ENCODE data around the gene ERICH6. TPM values are rescaled to one million over a fixed set of nuclear protein-coding genes. Genes with fewer than 3 reads are reported as not detected.
A peak's percentile ranks its signal among the peaks of the same experiment; 100 is the strongest.

ERICH6 gene
- total RNA-seq, 1 donor from 2014 or later, result 0.31 TPM

DNA sequence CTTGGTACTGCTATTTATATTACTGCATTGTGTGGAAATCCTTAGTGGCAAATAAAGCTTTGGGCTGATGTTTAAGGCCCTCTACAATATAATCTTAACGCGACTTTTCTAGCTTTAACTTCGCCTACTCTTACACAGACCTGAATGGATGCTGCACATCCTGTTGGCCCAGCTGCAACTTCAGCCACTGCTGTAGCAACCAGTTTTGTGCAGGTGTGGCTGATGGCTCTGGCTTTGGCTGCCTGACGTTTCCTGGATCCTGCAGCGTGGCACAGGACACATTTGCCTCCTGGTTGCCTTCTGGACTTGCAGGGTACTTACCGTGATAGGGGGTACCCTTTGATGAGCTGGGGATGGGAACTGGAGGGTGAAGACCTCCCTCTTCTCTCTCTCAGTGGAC, 20.2 kb upstream of the ERICH6 start:
- Mint-ChIP-seq H3K9me3 (ENCODE audit: unreplicated experiment) (no peaks in the 10 kb centered on the region), H3K4me1 (ENCODE audit: unreplicated experiment) (peaks cover 17% of the 10 kb centered on the region), H3K4me3 (ENCODE audit: unreplicated experiment) (no peak overlapping the region), H3K27me3 (ENCODE audit: unreplicated experiment) (peaks cover 8% of the 10 kb centered on the region), H3K36me3 (ENCODE audit: low read depth, unreplicated experiment) (no peaks in the 10 kb centered on the region), H3K27ac (ENCODE audit: unreplicated experiment) (no peak overlapping the region)
- TF ChIP-seq, protein P1, sequence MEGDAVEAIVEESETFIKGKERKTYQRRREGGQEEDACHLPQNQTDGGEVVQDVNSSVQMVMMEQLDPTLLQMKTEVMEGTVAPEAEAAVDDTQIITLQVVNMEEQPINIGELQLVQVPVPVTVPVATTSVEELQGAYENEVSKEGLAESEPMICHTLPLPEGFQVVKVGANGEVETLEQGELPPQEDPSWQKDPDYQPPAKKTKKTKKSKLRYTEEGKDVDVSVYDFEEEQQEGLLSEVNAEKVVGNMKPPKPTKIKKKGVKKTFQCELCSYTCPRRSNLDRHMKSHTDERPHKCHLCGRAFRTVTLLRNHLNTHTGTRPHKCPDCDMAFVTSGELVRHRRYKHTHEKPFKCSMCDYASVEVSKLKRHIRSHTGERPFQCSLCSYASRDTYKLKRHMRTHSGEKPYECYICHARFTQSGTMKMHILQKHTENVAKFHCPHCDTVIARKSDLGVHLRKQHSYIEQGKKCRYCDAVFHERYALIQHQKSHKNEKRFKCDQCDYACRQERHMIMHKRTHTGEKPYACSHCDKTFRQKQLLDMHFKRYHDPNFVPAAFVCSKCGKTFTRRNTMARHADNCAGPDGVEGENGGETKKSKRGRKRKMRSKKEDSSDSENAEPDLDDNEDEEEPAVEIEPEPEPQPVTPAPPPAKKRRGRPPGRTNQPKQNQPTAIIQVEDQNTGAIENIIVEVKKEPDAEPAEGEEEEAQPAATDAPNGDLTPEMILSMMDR (IDR thresholded peaks at IDR 0.05; ENCODE audit: unreplicated experiment), result no peak
- DNase-seq (ENCODE audit: low spot score), result no peak

DNA sequence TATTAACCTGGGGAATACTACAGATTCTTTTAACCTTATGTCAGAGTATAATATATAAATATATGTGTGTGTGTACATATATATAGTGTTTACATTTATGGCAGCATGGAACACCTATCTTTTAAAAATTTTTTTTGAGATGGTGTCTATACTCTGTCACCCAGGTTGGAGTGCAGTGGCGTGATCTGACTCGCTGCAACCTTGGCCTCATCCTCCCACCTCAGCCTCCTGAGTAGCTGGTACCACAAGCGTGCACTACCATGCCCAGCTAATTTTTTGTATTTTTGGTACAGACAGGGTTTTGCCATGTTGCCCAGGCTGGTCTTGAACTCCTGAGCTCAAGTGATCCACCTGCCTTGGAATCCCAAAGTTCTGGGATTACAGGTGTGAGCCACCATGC, 18.5 kb upstream of the ERICH6 start:
- H3K4me1 Mint-ChIP-seq (ENCODE audit: unreplicated experiment), result peaks cover 17% of the 10 kb centered on the region
- no peaks in the 10 kb centered on the region for H3K36me3 Mint-ChIP-seq (ENCODE audit: low read depth, unreplicated experiment)

DNA sequence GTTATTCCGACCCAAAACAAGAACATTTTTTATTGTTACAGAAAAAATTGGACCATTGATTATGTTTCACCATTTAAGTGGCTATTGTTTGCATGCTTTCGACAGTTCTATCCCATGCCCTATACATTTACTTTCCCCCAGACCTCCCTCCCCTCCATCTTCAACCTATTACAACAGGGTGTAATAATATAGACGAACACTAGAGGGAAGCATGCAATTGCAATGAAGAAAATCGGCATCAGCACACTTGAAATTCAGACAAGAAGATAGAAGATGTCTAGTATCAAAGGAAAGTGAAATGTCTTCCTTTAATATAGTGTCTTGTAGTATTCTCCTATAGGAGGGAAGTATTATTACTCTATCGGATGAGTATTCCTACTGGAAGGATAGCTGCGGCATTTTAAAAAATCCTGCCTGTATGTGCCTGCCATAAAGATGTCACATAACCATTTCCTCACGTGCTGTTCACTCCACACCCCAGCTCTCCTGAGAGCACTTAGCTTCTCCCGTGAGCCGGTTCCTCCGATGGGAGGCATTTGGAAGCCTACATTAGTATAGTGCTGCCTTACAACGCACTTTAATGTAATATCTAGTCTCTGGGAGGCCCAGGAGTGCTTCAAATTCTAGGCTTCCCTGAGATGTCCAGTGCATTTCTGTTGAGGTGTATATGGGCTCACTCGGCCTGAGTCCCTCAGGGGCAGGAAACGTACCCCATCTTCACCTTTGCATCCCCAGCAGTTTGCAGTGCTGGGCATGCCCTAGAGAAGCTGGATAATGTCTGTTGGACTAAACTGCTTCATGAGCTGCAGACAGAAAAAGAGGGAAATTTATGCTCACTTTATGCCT, 17.8 kb upstream of the ERICH6 start:
- no peak overlapping the region for H3K27ac Mint-ChIP-seq (ENCODE audit: unreplicated experiment)

More for the DNA sequence above, 18.5 kb upstream of the ERICH6 start:
- no peak overlapping the region for H3K27ac Mint-ChIP-seq (ENCODE audit: unreplicated experiment)
- H3K27me3 Mint-ChIP-seq (ENCODE audit: unreplicated experiment), result peaks cover 8% of the 10 kb centered on the region
- DNase-seq (ENCODE audit: low spot score), result no peak
- no peak overlapping the region for H3K4me3 Mint-ChIP-seq (ENCODE audit: unreplicated experiment)
- no peaks in the 10 kb centered on the region for H3K9me3 Mint-ChIP-seq (ENCODE audit: unreplicated experiment)
- TF ChIP-seq, protein P1 (IDR thresholded peaks at IDR 0.05; ENCODE audit: unreplicated experiment), result no peak

DNA sequence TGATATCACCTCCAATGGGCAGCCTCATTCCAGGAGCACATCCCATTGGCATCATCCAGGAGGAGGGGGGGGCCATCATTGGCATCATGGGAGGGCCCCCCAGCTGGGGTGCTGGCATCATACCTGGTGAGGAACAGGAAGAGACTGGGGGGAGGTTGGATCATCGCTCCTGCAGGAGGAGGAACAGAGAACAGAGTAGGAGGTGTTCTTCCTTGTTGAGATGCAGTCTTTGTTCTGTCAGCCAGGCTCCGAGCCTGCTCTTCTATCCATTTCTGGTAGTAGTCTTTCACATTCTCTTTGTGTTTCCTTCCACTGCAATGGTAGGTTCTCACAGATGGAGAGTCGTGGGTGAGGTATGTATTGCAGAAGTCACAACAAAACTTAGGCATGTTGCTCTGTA, 16.7 kb upstream of the ERICH6 start:
- H3K4me1 Mint-ChIP-seq (ENCODE audit: unreplicated experiment), result peaks cover 13% of the 10 kb centered on the region
- H3K9me3 Mint-ChIP-seq (ENCODE audit: unreplicated experiment), result no peaks in the 10 kb centered on the region
- peaks cover 4% of the 10 kb centered on the region for H3K27me3 Mint-ChIP-seq (ENCODE audit: unreplicated experiment)
- no peak overlapping the region for H3K4me3 Mint-ChIP-seq (ENCODE audit: unreplicated experiment)
- TF ChIP-seq, protein P1 (IDR thresholded peaks at IDR 0.05; ENCODE audit: unreplicated experiment), result no peak
- no peak for DNase-seq (ENCODE audit: low spot score)
- no peaks in the 10 kb centered on the region for H3K36me3 Mint-ChIP-seq (ENCODE audit: low read depth, unreplicated experiment)
- H3K27ac Mint-ChIP-seq (ENCODE audit: unreplicated experiment), result no peak overlapping the region

More for the DNA sequence above, 17.8 kb upstream of the ERICH6 start:
- Mint-ChIP-seq H3K4me3 (ENCODE audit: unreplicated experiment) (no peak overlapping the region), H3K4me1 (ENCODE audit: unreplicated experiment) (peaks cover 14% of the 10 kb centered on the region), H3K9me3 (ENCODE audit: unreplicated experiment) (no peaks in the 10 kb centered on the region), H3K36me3 (ENCODE audit: low read depth, unreplicated experiment) (no peaks in the 10 kb centered on the region), H3K27me3 (ENCODE audit: unreplicated experiment) (peaks cover 5% of the 10 kb centered on the region)
- no peak for DNase-seq (ENCODE audit: low spot score)
- TF ChIP-seq, protein P1 (IDR thresholded peaks at IDR 0.05; ENCODE audit: unreplicated experiment), result peak; percentile 91

DNA sequence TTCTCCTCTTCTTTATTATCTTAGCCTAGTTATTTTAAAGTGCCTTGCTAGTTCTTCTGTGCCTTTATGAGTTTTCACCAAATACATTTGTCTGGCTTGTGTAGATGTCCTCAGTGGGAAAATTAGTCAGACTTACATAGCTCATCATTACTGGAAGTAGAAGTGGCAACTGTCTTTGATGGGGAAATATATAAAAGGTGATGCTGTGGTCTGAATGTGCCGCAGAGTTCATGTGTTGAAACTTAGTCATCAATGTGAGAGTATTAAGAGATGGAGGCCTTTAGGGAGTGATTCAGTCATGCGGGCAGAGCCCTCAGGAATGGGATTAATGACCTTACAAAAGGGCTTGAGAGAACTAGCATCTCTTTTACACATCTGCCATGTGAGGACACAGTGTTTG, 6.4 kb upstream of the ERICH6 start:
- no peak for DNase-seq (ENCODE audit: low spot score)
- peaks cover 3% of the 10 kb centered on the region for H3K4me1 Mint-ChIP-seq (ENCODE audit: unreplicated experiment)
- H3K36me3 Mint-ChIP-seq (ENCODE audit: low read depth, unreplicated experiment), result peaks cover 48% of the 10 kb centered on the region
- peaks cover 15% of the 10 kb centered on the region for H3K27me3 Mint-ChIP-seq (ENCODE audit: unreplicated experiment)
- TF ChIP-seq, protein P1 (IDR thresholded peaks at IDR 0.05; ENCODE audit: unreplicated experiment), result no peak
- H3K9me3 Mint-ChIP-seq (ENCODE audit: unreplicated experiment), result peaks cover 22% of the 10 kb centered on the region
- no peak overlapping the region for H3K27ac Mint-ChIP-seq (ENCODE audit: unreplicated experiment)
- peak overlapping the region; percentile 4 for H3K4me3 Mint-ChIP-seq (ENCODE audit: unreplicated experiment)

Data from endothelial cell (in vitro differentiated cells).